DMS53 treated with DMSO at 0.1 percent for 48 hours (cell line): ENCODE measurements around the gene TAAR1.

ENCODE experiments used
- DNase-seq: peaks from one replicate; lab custom pipeline; 2025; ENCODE audit not compliant: unreplicated experiment; lab: John Stamatoyannopoulos, UW

Gene TAAR1

GRCh38 chr6:132596201-132596600, 62.8 kb downstream of the TAAR1 start:
- no peak for DNase-seq
